ENCODE measurements around the gene PTMA. TPM values are rescaled to one million over a fixed set of nuclear protein-coding genes. Genes with fewer than 3 reads are reported as not detected.

PTMA gene
- total RNA-seq, 4 donors from 2014 or later: 478 to 1,487 (median 685) TPM

GRCh38 chr2:231662028-231662810 lies 46.1 kb upstream of the PTMA start:
- DNase-seq: peak; percentile 98
- peak overlapping the region; percentile 24 to 53 (median 30) for H3K4me3 ChIP-seq
- no peaks in the 10 kb centered on the region for H3K27me3 ChIP-seq
- H3K9me3 ChIP-seq: no peaks in the 10 kb centered on the region
- 16% methylated on average over 42 of the region's 87 CpGs; no CpG with 5 or more reads in 1 of the 2 donors for WGBS, 2 donors (ENCODE audit: low coverage in 1 of 2)
- in situ Hi-C loops (cut with MboI; ENCODE audit: low pct_ligation_motif_present in 1 of 4, low pct_unique_long_range_greater_than_20kb in 1 of 4, low sequenced_read_pairs in 3 of 4): loop anchor here in 1 of 4 donors (10.0 kb wide), 1 partner anchor 47 kb away; no protein-coding TSS in a partner anchor
- H3K4me1 ChIP-seq: peaks cover 8 to 55% (median 28%) of the 10 kb centered on the region in 4 donors
- peak overlapping the region; percentile 96 to 100 (median 98) for H3K27ac ChIP-seq
- TF ChIP-seq EP300 (IDR thresholded peaks at IDR 0.05; ENCODE audit: low read depth) (no peak), POLR2AphosphoS5 (IDR thresholded peaks at IDR 0.05) (peak; percentile 65 to 84 (median 73)), POLR2A (IDR thresholded peaks at IDR 0.05) (peak; percentile 72), CTCF (IDR thresholded peaks at IDR 0.05) (peak in 2 of 5 experiments; percentile 38 to 48)
- intact Hi-C loops (cut with DNase I; ENCODE audit: low total_unique reads): no loop called here
- H3K36me3 ChIP-seq: no peaks in the 10 kb centered on the region

- Histone ChIP-seq H3K4me3 (peak overlapping the region in 2 of 4 donors; percentile 31 to 44), H3K27me3 (no peaks in the 10 kb centered on the region), H3K9me3 (no peaks in the 10 kb centered on the region), H3K4me1 (peaks cover 12 to 58% (median 33%) of the 10 kb centered on the region in 4 donors), H3K27ac (peak overlapping the region; percentile 96 to 100 (median 98)), H3K36me3 (no peaks in the 10 kb centered on the region)
- 92 to 94% methylated on average over 5 to 34 of the region's 34 CpGs for WGBS, 2 donors (ENCODE audit: low coverage in 1 of 2)
- in situ Hi-C loops (cut with MboI; ENCODE audit: low pct_ligation_motif_present in 1 of 4, low pct_unique_long_range_greater_than_20kb in 1 of 4, low sequenced_read_pairs in 3 of 4): loop anchor here in 1 of 4 donors (10.0 kb wide), 1 partner anchor 48 kb away; no protein-coding TSS in a partner anchor
- TF ChIP-seq POLR2A (IDR thresholded peaks at IDR 0.05) (no peak), POLR2AphosphoS5 (IDR thresholded peaks at IDR 0.05) (no peak), CTCF (IDR thresholded peaks at IDR 0.05) (peak in 1 of 5 experiments; percentile 7)
- no peak for DNase-seq
- intact Hi-C loops (cut with DNase I; ENCODE audit: low total_unique reads): no loop called here
These were observed 45.4 kb upstream of the PTMA start for GRCh38 chr2:231662811-231663457.

GRCh38 chr2:231663458-231664212 lies 44.7 kb upstream of the PTMA start:
- intact Hi-C loops (cut with DNase I; ENCODE audit: low total_unique reads) (no loop called here), in situ Hi-C loops (cut with MboI; ENCODE audit: low pct_ligation_motif_present in 1 of 4, low pct_unique_long_range_greater_than_20kb in 1 of 4, low sequenced_read_pairs in 3 of 4) (loop anchor here in 1 of 4 donors (10.0 kb wide), 1 partner anchor 49 kb away; no protein-coding TSS in a partner anchor)
- TF ChIP-seq EP300 (IDR thresholded peaks at IDR 0.05; ENCODE audit: low read depth): no peak
- TF ChIP-seq CTCF (IDR thresholded peaks at IDR 0.05): no peak
- no peak for TF ChIP-seq POLR2AphosphoS5 (IDR thresholded peaks at IDR 0.05)
- no peak for TF ChIP-seq POLR2A (IDR thresholded peaks at IDR 0.05)
- Histone ChIP-seq H3K9me3 (no peaks in the 10 kb centered on the region), H3K36me3 (no peaks in the 10 kb centered on the region), H3K4me3 (no peak overlapping the region), H3K4me1 (peaks cover 12 to 58% (median 38%) of the 10 kb centered on the region in 4 donors), H3K27ac (peak overlapping the region; percentile 96 to 100 (median 98)), H3K27me3 (no peaks in the 10 kb centered on the region)
- 93 to 96% methylated on average over 7 to 27 of the region's 27 CpGs for WGBS, 2 donors (ENCODE audit: low coverage in 1 of 2)
- DNase-seq: no peak

All from transverse colon (tissue), 4 donors.